ENCODE measurements around the gene MAP2K6.

DNA sequence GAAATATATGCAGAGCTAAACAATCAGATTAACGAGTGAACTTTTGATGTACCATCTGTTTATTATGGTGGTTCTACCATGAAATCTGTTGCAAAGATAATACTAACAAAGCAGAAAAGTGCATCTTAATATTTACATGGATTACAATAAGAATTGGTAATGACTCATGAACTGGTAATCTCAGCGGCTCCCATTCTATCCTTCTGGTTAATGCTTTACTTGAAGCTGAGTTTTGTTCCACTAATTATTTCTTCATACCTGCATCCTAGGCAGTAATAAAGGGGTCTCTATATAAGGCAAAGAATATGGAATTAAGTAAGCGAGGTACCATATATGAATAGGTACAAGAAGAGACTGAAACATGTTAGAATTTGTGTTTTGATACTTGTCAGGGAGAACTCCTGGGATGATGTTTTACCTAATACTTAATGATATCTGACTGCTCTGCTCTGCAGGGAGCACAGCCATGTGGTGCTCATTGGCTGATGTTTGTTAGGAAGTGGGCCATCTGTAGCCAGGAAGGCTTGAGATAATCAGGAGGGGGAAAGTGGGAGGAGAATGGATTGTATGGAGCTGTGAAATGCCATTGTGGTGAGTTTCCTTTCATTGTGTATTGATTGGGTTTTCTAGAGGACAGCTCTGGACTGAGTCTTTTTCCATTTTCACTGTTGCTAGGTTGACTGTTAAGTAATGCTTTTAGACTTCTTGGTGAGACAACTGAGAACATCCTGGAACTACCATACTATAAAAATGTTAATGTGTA lies 52.6 kb downstream of the MAP2K6 start:
- TF ChIP-seq, protein P1, sequence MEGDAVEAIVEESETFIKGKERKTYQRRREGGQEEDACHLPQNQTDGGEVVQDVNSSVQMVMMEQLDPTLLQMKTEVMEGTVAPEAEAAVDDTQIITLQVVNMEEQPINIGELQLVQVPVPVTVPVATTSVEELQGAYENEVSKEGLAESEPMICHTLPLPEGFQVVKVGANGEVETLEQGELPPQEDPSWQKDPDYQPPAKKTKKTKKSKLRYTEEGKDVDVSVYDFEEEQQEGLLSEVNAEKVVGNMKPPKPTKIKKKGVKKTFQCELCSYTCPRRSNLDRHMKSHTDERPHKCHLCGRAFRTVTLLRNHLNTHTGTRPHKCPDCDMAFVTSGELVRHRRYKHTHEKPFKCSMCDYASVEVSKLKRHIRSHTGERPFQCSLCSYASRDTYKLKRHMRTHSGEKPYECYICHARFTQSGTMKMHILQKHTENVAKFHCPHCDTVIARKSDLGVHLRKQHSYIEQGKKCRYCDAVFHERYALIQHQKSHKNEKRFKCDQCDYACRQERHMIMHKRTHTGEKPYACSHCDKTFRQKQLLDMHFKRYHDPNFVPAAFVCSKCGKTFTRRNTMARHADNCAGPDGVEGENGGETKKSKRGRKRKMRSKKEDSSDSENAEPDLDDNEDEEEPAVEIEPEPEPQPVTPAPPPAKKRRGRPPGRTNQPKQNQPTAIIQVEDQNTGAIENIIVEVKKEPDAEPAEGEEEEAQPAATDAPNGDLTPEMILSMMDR (IDR thresholded peaks at IDR 0.05): no peak
- no peak for TF ChIP-seq POLR2A (IDR thresholded peaks at IDR 0.05)
